Femur (tissue), 1 donor: ENCODE data around the gene CNDP1.

ENCODE experiments used
- DNase-seq: peaks from one replicate; pipeline ENCODE4 v3.0.0-alpha.2; 2017

The CNDP1 gene

GRCh38 chr18:74589021-74589420 is 54.7 kb downstream of the CNDP1 start:
- DNase-seq, result no peak

GRCh38 chr18:74589811-74590210 is 55.5 kb downstream of the CNDP1 start:
- DNase-seq, result no peak

GRCh38 chr18:74590671-74591070 is 56.4 kb downstream of the CNDP1 start:
- DNase-seq, result no peak

GRCh38 chr18:74595431-74595830 is 61.1 kb downstream of the CNDP1 start:
- DNase-seq, result no peak

GRCh38 chr18:74597034-74597661 is 62.8 kb downstream of the CNDP1 start:
- DNase-seq, result no peak

- peak; percentile 94 for DNase-seq
Observed at GRCh38 chr18:74597662-74598349, 63.5 kb downstream of the CNDP1 start, which contains the start of gene ZNF407. Gene ZNF407, plus strand, starts transcription at chr18:74597870. Its CDS starts 33,150 bp downstream, at chr18:74631020.

GRCh38 chr18:74598350-74599001 is 64.2 kb downstream of the CNDP1 start:
- peak; percentile 82 for DNase-seq

GRCh38 chr18:74604361-74604760 is 70.1 kb downstream of the CNDP1 start:
- no peak for DNase-seq

- no peak for DNase-seq
Observed at GRCh38 chr18:74604774-74605173, 70.5 kb downstream of the CNDP1 start.

GRCh38 chr18:74608681-74609080 is 74.4 kb downstream of the CNDP1 start:
- no peak for DNase-seq

- no peak for DNase-seq
Observed at GRCh38 chr18:74609535-74609934, 75.2 kb downstream of the CNDP1 start.

- DNase-seq, result no peak
Observed at GRCh38 chr18:74610051-74610615, 75.8 kb downstream of the CNDP1 start.

GRCh38 chr18:74610860-74611259 is 76.6 kb downstream of the CNDP1 start:
- no peak for DNase-seq

- DNase-seq, result no peak
Observed at GRCh38 chr18:74611765-74612164, 77.5 kb downstream of the CNDP1 start.

- no peak for DNase-seq
Observed at GRCh38 chr18:74613381-74613780, 79.1 kb downstream of the CNDP1 start.

- DNase-seq, result no peak
Observed at GRCh38 chr18:74616494-74616893, 82.2 kb downstream of the CNDP1 start.

GRCh38 chr18:74617486-74617885 is 83.2 kb downstream of the CNDP1 start:
- DNase-seq, result no peak

- no peak for DNase-seq
Observed at GRCh38 chr18:74622072-74622471, 87.8 kb downstream of the CNDP1 start.

- DNase-seq, result no peak
Observed at GRCh38 chr18:74623047-74623816, 88.9 kb downstream of the CNDP1 start.

- DNase-seq, result no peak
Observed at GRCh38 chr18:74624466-74624865, 90.2 kb downstream of the CNDP1 start.

GRCh38 chr18:74625157-74625556 is 90.9 kb downstream of the CNDP1 start:
- DNase-seq, result no peak

- DNase-seq, result no peak
Observed at GRCh38 chr18:74626049-74626874, 92.0 kb downstream of the CNDP1 start.
